C4-2B (cell line): ENCODE results near the gene ERVMER34-1.

Experiments used
- ZFX ChIP-seq: fragments of 450-650 bp; IDR thresholded peaks from 2 replicates; pipeline ENCODE4 v1.6.1; 2017
- TF ChIP-seq, protein P1 (sequence below): fragments of 450-650 bp; conservative IDR thresholded peaks from 2 replicates; pipeline ENCODE4 v1.5.1; 2017; ENCODE audit warnings: mild to moderate bottlenecking

DNA sequence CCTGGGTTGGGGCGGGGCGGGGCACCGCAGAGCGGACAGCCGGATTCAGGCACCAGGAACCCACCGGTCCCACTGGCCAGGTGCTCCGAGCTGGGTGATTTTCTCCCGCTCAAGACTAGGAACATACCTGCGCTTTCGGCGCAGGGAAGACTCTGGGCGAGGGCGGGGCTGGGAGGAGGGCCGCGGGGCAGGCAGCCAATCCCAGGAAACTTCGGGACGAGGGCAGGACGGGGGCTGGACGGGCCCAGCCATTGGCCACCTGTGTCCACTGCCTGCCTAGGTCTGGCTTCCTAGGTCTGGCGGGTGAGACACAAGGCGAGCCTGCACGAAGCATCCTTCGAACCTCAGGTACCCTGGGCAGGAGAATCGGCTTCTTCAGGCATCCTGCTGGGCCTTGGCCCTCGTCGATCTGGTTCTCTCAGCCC, 274 bp upstream of the ERVMER34-1 start:
- TF ChIP-seq, protein P1, sequence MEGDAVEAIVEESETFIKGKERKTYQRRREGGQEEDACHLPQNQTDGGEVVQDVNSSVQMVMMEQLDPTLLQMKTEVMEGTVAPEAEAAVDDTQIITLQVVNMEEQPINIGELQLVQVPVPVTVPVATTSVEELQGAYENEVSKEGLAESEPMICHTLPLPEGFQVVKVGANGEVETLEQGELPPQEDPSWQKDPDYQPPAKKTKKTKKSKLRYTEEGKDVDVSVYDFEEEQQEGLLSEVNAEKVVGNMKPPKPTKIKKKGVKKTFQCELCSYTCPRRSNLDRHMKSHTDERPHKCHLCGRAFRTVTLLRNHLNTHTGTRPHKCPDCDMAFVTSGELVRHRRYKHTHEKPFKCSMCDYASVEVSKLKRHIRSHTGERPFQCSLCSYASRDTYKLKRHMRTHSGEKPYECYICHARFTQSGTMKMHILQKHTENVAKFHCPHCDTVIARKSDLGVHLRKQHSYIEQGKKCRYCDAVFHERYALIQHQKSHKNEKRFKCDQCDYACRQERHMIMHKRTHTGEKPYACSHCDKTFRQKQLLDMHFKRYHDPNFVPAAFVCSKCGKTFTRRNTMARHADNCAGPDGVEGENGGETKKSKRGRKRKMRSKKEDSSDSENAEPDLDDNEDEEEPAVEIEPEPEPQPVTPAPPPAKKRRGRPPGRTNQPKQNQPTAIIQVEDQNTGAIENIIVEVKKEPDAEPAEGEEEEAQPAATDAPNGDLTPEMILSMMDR = no peak
- no peak for TF ChIP-seq ZFX
